GM12878 (cell line): ENCODE results near the gene GNAT1. TPM values are rescaled to one million over a fixed set of nuclear protein-coding genes. Genes with fewer than 3 reads are reported as not detected.

ENCODE experiments used
- ATAC-seq: fragments of 200-7000 bp; cut with Tn5 transposase; 3 replicates; pipeline ENCODE4 v1.9.1; 2020; ENCODE audit warnings: mild to moderate bottlenecking, moderate library complexity
- BruUV-seq: library from RNA; stranded (reverse); fragments of 400-500 nt; replicated peaks from 2 replicates; lab custom pipeline; 2021; lab: Mats Ljungman, UMichigan
- CTCF ChIA-PET: fragments of 300-600 bp; sonication (Branson Sonifier 250); formaldehyde crosslinking; extraction: SDS; loops from one replicate; lab custom pipeline; 2021; ENCODE audit warnings: inconsistent platforms; lab: Yijun Ruan, JAX
- POLR2A ChIA-PET: fragments of 350-600 bp; formaldehyde crosslinking; extraction: SDS; loops from one replicate; lab custom pipeline; 2021; ENCODE audit warnings: inconsistent platforms; lab: Charles Lee
- RAD21 ChIA-PET: fragments of 300-600 bp; sonication (Branson Sonifier 250); formaldehyde crosslinking; loops from one replicate; lab custom pipeline; 2023; ENCODE audit warnings: antibody characterized with exemption; ENCODE audit not compliant: unreplicated experiment; lab: Charles Lee
- SMC1A ChIA-PET: fragments of 300-600 bp; sonication (Branson Sonifier 250); formaldehyde crosslinking; loops from one replicate; lab custom pipeline; 2023; ENCODE audit not compliant: unreplicated experiment, uncharacterized antibody; lab: Charles Lee
- DNase-seq: peaks from one replicate; pipeline ENCODE4 v3.0.0-alpha.2; 2011; ENCODE audit warnings: low read depth, low spot score
- FAIRE-seq: peaks from 3 replicates; lab custom pipeline; 2011; peaks lifted over from hg19 to GRCh38; lab: Jason Lieb, UNC
- H2AFZ ChIP-seq: 2 replicates; pipeline ENCODE4 v1.6.0; 2011; ENCODE audit warnings: low read depth, low read length, control low read depth; ENCODE audit not compliant: control insufficient read depth
- H3K27ac ChIP-seq: 2 replicates; pipeline ENCODE4 v1.5.1; 2011; ENCODE audit warnings: control low read depth; ENCODE audit not compliant: control insufficient read depth, insufficient read depth
- H3K27me3 ChIP-seq, 2 experiments: replicated peaks in 1 of 2; 2 replicates each; pipeline versions ENCODE4 v1.6.0 to v1.6.1; 2011; ENCODE audit warnings: low read length in 1 of 2; ENCODE audit not compliant: control insufficient read depth in 2 of 2, insufficient read depth in 2 of 2
- H3K36me3 ChIP-seq, 2 experiments: 2 replicates each; pipeline ENCODE4 v1.5.1; 2011; ENCODE audit warnings: low read length in 1 of 2; ENCODE audit not compliant: control insufficient read depth in 2 of 2, insufficient read depth in 2 of 2
- H3K4me1 ChIP-seq: 2 replicates; pipeline ENCODE4 v1.6.1; 2011; ENCODE audit warnings: mild to moderate bottlenecking, low read length, moderate library complexity, mixed read lengths; ENCODE audit not compliant: control insufficient read depth, insufficient read depth
- H3K4me2 ChIP-seq: 2 replicates; pipeline ENCODE4 v1.6.0; 2011; ENCODE audit warnings: control low read depth; ENCODE audit not compliant: control insufficient read depth, insufficient read depth
- H3K4me3 ChIP-seq: fragments of 200-600 bp; sonication (generic); 2 replicates; pipeline ENCODE4 v1.5.1; 2016
- H3K79me2 ChIP-seq: 2 replicates; pipeline ENCODE4 v1.6.0; 2011; ENCODE audit warnings: low read length; ENCODE audit not compliant: control insufficient read depth, insufficient read depth
- H3K9ac ChIP-seq: 2 replicates; pipeline ENCODE4 v1.8.0; 2011; ENCODE audit warnings: low read length, control low read depth, mixed read lengths; ENCODE audit not compliant: control insufficient read depth, insufficient read depth
- H3K9me3 ChIP-seq: replicated peaks from 3 replicates; pipeline ENCODE4 v1.5.1; 2011; ENCODE audit warnings: mild to moderate bottlenecking, low read length; ENCODE audit not compliant: control insufficient read depth, insufficient read depth
- H4K20me1 ChIP-seq: 2 replicates; pipeline ENCODE4 v1.6.0; 2011; ENCODE audit not compliant: control insufficient read depth, insufficient read depth
- FOS ChIP-seq: IDR thresholded peaks from 3 replicates; pipeline ENCODE4 v1.6.1; 2011; ENCODE audit warnings: borderline replicate concordance; ENCODE audit not compliant: insufficient read length; ENCODE audit errors: extremely low read depth
- IKZF1 ChIP-seq: fragments of 450-650 bp; conservative IDR thresholded peaks from 2 replicates; pipeline ENCODE4 v1.6.1; 2017; ENCODE audit warnings: antibody characterized with exemption, mild to moderate bottlenecking
- KDM1A ChIP-seq: fragments of 200-600 bp; sonication (generic); IDR thresholded peaks from 2 replicates; pipeline ENCODE4 v1.6.1; 2016; ENCODE audit warnings: borderline replicate concordance
- MEF2A ChIP-seq: IDR thresholded peaks from 2 replicates; pipeline ENCODE4 v1.6.1; 2011; ENCODE audit warnings: low read depth, mild to moderate bottlenecking, low read length, moderate library complexity; ENCODE audit not compliant: insufficient read depth
- MTA3 ChIP-seq: IDR thresholded peaks from 2 replicates; pipeline ENCODE4 v1.6.1; 2012; ENCODE audit warnings: low read length, inconsistent platforms, borderline replicate concordance
- MXI1 ChIP-seq: fragments of 150-350 bp; IDR thresholded peaks from 2 replicates; pipeline ENCODE4 v1.6.1; 2011; ENCODE audit warnings: low read depth, mild to moderate bottlenecking, inconsistent platforms, low read length, improper control_type of control experiment
- NR2C2 ChIP-seq: IDR thresholded peaks from 2 replicates; pipeline ENCODE4 v1.6.1; 2011; ENCODE audit warnings: borderline replicate concordance, low read depth; ENCODE audit not compliant: control insufficient read depth, insufficient read length
- SPI1 ChIP-seq: IDR thresholded peaks from 2 replicates; pipeline ENCODE4 v1.6.1; 2011; ENCODE audit warnings: low read depth, mild to moderate bottlenecking, low read length, moderate library complexity, borderline replicate concordance; ENCODE audit not compliant: insufficient read depth
- TCF12 ChIP-seq: IDR thresholded peaks from 2 replicates; pipeline ENCODE4 v1.6.1; 2011; ENCODE audit warnings: low read depth, mild to moderate bottlenecking, low read length
- TCF3 ChIP-seq: IDR thresholded peaks from 2 replicates; pipeline ENCODE4 v1.6.1; 2012; ENCODE audit warnings: low read depth, mild to moderate bottlenecking, low read length, borderline replicate concordance; ENCODE audit not compliant: insufficient read depth
- ZNF274 ChIP-seq: IDR thresholded peaks from one replicate; pipeline ENCODE4 v1.8.0; 2011; ENCODE audit not compliant: insufficient read length, insufficient read depth
- WGBS: methylation state at CpG from one replicate; pipeline ENCODE4 v1.1.6; 2016; ENCODE audit warnings: low lambda C conversion rate; ENCODE audit not compliant: insufficient replicate concordance, insufficient coverage; ENCODE audit errors: missing lambda C conversion rate; 5-methylcytosine and 5-hydroxymethylcytosine counted together
- in situ Hi-C: fragments of 300-500 bp; cut with MboI; formaldehyde crosslinking; loops from 9 replicates; pipeline ENCODE4 v1.14.3; 2018; ENCODE audit warnings: mixed read lengths
- intact Hi-C: fragments of 100-400 bp; cut with micrococcal nuclease; formaldehyde crosslinking; loops from one replicate; pipeline ENCODE4 v1.14.2; 2022; ENCODE audit not compliant: unreplicated experiment
- polyA plus RNA-seq, 11 experiments: library from polyadenylated mRNA; depleted of rRNA in 4 of 11; unstranded in 6 of 11; stranded (reverse) in 5 of 11; fragments of >200 nt; fragmentation: Nextera tagmentation in 4 of 11; fragmentation: Illumina TruSeq in 1 of 11; extraction: Ambion mirVana in 4 of 11; extraction: Trizol in 1 of 11; gene quantifications; 1 replicate in 1 of 11; 2 replicates in 10 of 11; pipeline versions ENCODE4 v1.2.1 to v1.2.3, GENCODE V29; 2011 to 2016; ENCODE audit warnings: inconsistent platforms in 2 of 11, missing spikeins in 2 of 11, low read depth in 1 of 11
- total RNA-seq, 4 experiments: library from RNA; depleted of rRNA in 3 of 4; stranded (reverse); fragments of >200 nt in 3 of 4; fragmentation: Illumina TruSeq in 1 of 4; extraction: Trizol in 1 of 4; gene quantifications; 2 replicates each; pipeline versions ENCODE4 v1.2.1 to v1.2.3, GENCODE V29; 2013 to 2021
- TF ChIP-seq, protein P1 (sequence below): IDR thresholded peaks from 2 replicates; pipeline ENCODE4 v1.6.1; 2012; ENCODE audit warnings: low read depth, low read length, improper control_type of control experiment
- TF ChIP-seq, protein P2 (sequence below): fragments of 450-650 bp; IDR thresholded peaks from 2 replicates; pipeline ENCODE4 v1.6.1; 2017; ENCODE audit warnings: mild to moderate bottlenecking, moderate library complexity
- TF ChIP-seq, protein P3 (sequence below): fragments of 450-650 bp; IDR thresholded peaks from 2 replicates; pipeline ENCODE4 v1.6.1; 2017; ENCODE audit warnings: antibody characterized with exemption, mild to moderate bottlenecking, moderate library complexity

Gene GNAT1
- total and polyA plus RNA-seq, 10 of the 15 experiments (the other 5 are each of a cell fraction or from before 2014, with no cell fraction given): not detected

DNA sequence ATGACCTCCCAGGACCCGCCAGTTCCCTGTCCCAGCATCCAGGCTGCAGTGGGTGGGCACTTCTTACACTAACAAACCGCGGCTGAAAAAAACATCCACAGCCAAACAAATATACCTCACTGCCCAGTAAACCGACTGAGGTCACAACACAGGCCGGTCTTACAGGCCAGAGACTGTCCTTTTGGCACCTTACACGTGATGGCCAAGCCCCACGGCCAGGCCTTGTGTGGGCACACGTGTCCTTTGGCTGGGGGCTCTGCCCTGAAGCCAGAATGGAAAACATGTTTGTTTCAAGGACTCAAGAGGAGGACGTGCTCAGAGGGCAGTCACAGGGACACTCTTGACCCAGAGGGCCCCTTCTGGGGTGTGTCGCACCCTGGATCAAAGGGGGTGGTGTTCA, 23.4 kb downstream of the GNAT1 start (continued):
- TF ChIP-seq FOS (no peak), IKZF1 (no peak), MEF2A (no peak)

DNA sequence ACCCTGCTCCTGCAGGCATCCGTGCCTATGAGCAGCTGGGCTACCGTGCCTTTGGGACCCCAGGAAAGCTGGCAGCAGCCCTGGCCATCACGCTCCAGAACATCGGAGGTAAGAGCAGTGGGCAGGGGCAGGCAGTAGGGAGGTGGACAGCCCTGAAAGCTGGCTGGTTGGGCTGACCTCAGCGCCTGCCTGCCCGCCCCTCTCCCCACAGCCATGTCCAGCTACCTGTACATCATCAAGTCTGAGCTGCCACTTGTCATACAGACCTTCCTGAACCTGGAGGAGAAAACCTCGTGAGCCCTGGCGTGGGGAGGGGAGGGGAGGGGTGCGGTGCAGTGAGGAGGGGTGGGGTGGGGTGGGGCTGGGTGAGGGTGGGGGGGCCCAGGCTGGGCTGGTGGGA, 24.1 kb downstream of the GNAT1 start:
- Histone ChIP-seq H3K9me3 (no peaks in the 10 kb centered on the region), H3K79me2 (no peaks in the 10 kb centered on the region), H2AFZ (no peak overlapping the region), H4K20me1 (no peaks in the 10 kb centered on the region), H3K36me3 (no peaks in the 10 kb centered on the region), H3K27ac (no peak overlapping the region), H3K4me1 (no peaks in the 10 kb centered on the region), H3K4me3 (no peak overlapping the region), H3K27me3 (no peaks in the 10 kb centered on the region; a peak in 2 of 4 replicates), H3K9ac (no peak overlapping the region), H3K4me2 (no peak overlapping the region)
- intact Hi-C loops (no loop called here), in situ Hi-C loops (no loop called here)
- DNase-seq: no peak
- ATAC-seq: no peak
- FAIRE-seq: no peak
- no TSS peak for BruUV-seq
- ChIA-PET POLR2A (no interaction called here), SMC1A (no interaction called here), CTCF (interaction anchor here (1.0 to 2.7 kb wide), 3 partner anchors 11 to 23 kb away, joined by 5 to 11 read pairs (median 8); no protein-coding TSS in a partner anchor), RAD21 (interaction anchor here (1.2 to 2.4 kb wide), 2 partner anchors 11 to 21 kb away, joined by 4 to 7 read pairs; no protein-coding TSS in a partner anchor)
- 9% methylated on average over 8 of the region's 9 CpGs for WGBS
- no peak for TF ChIP-seq NR2C2
- no peak for TF ChIP-seq SPI1
- TF ChIP-seq TCF12: no peak
- no peak for TF ChIP-seq TCF3
- TF ChIP-seq MXI1: no peak
- TF ChIP-seq KDM1A: no peak
- TF ChIP-seq, protein P1, sequence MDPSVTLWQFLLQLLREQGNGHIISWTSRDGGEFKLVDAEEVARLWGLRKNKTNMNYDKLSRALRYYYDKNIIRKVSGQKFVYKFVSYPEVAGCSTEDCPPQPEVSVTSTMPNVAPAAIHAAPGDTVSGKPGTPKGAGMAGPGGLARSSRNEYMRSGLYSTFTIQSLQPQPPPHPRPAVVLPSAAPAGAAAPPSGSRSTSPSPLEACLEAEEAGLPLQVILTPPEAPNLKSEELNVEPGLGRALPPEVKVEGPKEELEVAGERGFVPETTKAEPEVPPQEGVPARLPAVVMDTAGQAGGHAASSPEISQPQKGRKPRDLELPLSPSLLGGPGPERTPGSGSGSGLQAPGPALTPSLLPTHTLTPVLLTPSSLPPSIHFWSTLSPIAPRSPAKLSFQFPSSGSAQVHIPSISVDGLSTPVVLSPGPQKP: no peak
- no peak for TF ChIP-seq ZNF274
- no peak for TF ChIP-seq MTA3
- TF ChIP-seq, protein P2, sequence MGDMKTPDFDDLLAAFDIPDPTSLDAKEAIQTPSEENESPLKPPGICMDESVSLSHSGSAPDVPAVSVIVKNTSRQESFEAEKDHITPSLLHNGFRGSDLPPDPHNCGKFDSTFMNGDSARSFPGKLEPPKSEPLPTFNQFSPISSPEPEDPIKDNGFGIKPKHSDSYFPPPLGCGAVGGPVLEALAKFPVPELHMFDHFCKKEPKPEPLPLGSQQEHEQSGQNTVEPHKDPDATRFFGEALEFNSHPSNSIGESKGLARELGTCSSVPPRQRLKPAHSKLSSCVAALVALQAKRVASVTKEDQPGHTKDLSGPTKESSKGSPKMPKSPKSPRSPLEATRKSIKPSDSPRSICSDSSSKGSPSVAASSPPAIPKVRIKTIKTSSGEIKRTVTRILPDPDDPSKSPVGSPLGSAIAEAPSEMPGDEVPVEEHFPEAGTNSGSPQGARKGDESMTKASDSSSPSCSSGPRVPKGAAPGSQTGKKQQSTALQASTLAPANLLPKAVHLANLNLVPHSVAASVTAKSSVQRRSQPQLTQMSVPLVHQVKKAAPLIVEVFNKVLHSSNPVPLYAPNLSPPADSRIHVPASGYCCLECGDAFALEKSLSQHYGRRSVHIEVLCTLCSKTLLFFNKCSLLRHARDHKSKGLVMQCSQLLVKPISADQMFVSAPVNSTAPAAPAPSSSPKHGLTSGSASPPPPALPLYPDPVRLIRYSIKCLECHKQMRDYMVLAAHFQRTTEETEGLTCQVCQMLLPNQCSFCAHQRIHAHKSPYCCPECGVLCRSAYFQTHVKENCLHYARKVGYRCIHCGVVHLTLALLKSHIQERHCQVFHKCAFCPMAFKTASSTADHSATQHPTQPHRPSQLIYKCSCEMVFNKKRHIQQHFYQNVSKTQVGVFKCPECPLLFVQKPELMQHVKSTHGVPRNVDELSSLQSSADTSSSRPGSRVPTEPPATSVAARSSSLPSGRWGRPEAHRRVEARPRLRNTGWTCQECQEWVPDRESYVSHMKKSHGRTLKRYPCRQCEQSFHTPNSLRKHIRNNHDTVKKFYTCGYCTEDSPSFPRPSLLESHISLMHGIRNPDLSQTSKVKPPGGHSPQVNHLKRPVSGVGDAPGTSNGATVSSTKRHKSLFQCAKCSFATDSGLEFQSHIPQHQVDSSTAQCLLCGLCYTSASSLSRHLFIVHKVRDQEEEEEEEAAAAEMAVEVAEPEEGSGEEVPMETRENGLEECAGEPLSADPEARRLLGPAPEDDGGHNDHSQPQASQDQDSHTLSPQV: no peak
- TF ChIP-seq, protein P3, sequence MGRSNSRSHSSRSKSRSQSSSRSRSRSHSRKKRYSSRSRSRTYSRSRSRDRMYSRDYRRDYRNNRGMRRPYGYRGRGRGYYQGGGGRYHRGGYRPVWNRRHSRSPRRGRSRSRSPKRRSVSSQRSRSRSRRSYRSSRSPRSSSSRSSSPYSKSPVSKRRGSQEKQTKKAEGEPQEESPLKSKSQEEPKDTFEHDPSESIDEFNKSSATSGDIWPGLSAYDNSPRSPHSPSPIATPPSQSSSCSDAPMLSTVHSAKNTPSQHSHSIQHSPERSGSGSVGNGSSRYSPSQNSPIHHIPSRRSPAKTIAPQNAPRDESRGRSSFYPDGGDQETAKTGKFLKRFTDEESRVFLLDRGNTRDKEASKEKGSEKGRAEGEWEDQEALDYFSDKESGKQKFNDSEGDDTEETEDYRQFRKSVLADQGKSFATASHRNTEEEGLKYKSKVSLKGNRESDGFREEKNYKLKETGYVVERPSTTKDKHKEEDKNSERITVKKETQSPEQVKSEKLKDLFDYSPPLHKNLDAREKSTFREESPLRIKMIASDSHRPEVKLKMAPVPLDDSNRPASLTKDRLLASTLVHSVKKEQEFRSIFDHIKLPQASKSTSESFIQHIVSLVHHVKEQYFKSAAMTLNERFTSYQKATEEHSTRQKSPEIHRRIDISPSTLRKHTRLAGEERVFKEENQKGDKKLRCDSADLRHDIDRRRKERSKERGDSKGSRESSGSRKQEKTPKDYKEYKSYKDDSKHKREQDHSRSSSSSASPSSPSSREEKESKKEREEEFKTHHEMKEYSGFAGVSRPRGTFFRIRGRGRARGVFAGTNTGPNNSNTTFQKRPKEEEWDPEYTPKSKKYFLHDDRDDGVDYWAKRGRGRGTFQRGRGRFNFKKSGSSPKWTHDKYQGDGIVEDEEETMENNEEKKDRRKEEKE: no peak
